HL-60 (cell line): Measurements from ENCODE around the gene NEDD8.

ENCODE experiments used
- DNase-seq, 2 experiments: peaks; one replicate each; pipeline ENCODE4 v3.0.0-alpha.2; 2010 to 2020; ENCODE audit warnings: low read depth in 1 of 2, low spot score in 1 of 2
- H3K27ac ChIP-seq: fragments of 250-450 bp; sonication (Bioruptor Pico); replicated peaks from 2 replicates; pipeline ENCODE4 v1.5.1; 2020; ENCODE audit warnings: mild to moderate bottlenecking, moderate library complexity
- H3K27me3 ChIP-seq: fragments of 250-450 bp; sonication (Bioruptor Pico); 2 replicates; pipeline ENCODE4 v1.5.1; 2021; ENCODE audit warnings: mild to moderate bottlenecking, moderate library complexity; ENCODE audit not compliant: insufficient read depth, poor library complexity, severe bottlenecking
- H3K4me3 ChIP-seq: replicated peaks from 2 replicates; pipeline ENCODE4 v1.5.1; 2011; ENCODE audit warnings: mild to moderate bottlenecking, control low read depth, low read length; ENCODE audit not compliant: insufficient read depth
- GABPA ChIP-seq: IDR thresholded peaks from 2 replicates; pipeline ENCODE4 v1.6.1; 2012; ENCODE audit warnings: low read depth
- POLR2AphosphoS5 ChIP-seq: IDR thresholded peaks from 2 replicates; pipeline ENCODE4 v1.6.1; 2012; ENCODE audit warnings: low read depth
- SPI1 ChIP-seq: IDR thresholded peaks from 2 replicates; pipeline ENCODE4 v1.6.1; 2012; ENCODE audit warnings: low read depth, mild to moderate bottlenecking, borderline replicate concordance
- TF ChIP-seq, protein P1 (sequence below): IDR thresholded peaks from one replicate; pipeline ENCODE4 v1.5.1; 2011; ENCODE audit warnings: low read length, control low read depth, inconsistent platforms; ENCODE audit not compliant: insufficient read depth
- TF ChIP-seq, protein P2 (sequence below): IDR thresholded peaks from 2 replicates; pipeline ENCODE4 v1.6.1; 2012; ENCODE audit warnings: low read depth; ENCODE audit not compliant: insufficient replicate concordance

Gene NEDD8

DNA sequence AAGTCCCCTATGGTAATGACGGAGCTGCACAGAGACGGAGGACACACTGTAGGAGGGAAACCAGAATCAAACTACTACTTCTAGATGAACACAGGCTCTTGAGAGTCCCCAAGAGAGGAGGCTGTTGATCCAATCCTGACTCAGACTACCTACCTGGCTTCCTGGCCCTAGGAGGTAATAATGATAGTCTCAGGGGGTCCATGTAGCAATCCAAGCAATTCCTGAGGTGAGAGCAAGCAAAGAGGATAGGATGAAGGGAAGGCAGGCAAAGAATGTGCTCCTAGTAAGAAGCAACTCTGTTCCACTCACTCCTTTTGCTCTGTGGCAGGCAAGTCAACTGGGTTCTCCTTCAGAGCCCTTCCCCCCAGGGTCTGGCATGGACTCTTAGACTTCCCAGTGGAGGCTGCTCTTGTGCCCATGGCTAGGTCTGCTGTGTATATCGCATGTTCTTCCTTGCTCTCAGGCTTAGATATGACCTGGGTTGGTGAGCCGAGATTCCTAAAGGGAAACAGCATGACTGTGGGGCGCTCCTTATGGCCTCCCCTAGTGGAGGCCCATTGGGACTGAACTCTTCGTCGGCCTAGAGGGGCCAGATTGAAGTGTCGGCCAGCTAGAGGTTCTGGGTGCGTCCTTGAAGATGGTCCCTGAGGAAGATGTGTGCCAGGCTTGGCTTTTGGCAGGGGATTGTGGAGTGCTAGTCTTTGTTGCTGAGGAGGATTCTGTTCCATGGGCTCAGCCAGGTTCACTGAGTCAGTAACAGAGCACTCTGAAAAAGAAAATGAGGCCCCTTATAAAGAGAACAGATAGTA is 8.1 kb upstream of the NEDD8 start:
- DNase-seq, result no peak
- no peaks in the 10 kb centered on the region for H3K27me3 ChIP-seq
- TF ChIP-seq GABPA (no peak), POLR2AphosphoS5 (no peak), SPI1 (no peak)
- TF ChIP-seq, protein P1, sequence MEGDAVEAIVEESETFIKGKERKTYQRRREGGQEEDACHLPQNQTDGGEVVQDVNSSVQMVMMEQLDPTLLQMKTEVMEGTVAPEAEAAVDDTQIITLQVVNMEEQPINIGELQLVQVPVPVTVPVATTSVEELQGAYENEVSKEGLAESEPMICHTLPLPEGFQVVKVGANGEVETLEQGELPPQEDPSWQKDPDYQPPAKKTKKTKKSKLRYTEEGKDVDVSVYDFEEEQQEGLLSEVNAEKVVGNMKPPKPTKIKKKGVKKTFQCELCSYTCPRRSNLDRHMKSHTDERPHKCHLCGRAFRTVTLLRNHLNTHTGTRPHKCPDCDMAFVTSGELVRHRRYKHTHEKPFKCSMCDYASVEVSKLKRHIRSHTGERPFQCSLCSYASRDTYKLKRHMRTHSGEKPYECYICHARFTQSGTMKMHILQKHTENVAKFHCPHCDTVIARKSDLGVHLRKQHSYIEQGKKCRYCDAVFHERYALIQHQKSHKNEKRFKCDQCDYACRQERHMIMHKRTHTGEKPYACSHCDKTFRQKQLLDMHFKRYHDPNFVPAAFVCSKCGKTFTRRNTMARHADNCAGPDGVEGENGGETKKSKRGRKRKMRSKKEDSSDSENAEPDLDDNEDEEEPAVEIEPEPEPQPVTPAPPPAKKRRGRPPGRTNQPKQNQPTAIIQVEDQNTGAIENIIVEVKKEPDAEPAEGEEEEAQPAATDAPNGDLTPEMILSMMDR, result no peak
- TF ChIP-seq, protein P2, sequence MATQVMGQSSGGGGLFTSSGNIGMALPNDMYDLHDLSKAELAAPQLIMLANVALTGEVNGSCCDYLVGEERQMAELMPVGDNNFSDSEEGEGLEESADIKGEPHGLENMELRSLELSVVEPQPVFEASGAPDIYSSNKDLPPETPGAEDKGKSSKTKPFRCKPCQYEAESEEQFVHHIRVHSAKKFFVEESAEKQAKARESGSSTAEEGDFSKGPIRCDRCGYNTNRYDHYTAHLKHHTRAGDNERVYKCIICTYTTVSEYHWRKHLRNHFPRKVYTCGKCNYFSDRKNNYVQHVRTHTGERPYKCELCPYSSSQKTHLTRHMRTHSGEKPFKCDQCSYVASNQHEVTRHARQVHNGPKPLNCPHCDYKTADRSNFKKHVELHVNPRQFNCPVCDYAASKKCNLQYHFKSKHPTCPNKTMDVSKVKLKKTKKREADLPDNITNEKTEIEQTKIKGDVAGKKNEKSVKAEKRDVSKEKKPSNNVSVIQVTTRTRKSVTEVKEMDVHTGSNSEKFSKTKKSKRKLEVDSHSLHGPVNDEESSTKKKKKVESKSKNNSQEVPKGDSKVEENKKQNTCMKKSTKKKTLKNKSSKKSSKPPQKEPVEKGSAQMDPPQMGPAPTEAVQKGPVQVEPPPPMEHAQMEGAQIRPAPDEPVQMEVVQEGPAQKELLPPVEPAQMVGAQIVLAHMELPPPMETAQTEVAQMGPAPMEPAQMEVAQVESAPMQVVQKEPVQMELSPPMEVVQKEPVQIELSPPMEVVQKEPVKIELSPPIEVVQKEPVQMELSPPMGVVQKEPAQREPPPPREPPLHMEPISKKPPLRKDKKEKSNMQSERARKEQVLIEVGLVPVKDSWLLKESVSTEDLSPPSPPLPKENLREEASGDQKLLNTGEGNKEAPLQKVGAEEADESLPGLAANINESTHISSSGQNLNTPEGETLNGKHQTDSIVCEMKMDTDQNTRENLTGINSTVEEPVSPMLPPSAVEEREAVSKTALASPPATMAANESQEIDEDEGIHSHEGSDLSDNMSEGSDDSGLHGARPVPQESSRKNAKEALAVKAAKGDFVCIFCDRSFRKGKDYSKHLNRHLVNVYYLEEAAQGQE, result no peak
- H3K27ac ChIP-seq, result no peak overlapping the region
- no peak overlapping the region for H3K4me3 ChIP-seq

DNA sequence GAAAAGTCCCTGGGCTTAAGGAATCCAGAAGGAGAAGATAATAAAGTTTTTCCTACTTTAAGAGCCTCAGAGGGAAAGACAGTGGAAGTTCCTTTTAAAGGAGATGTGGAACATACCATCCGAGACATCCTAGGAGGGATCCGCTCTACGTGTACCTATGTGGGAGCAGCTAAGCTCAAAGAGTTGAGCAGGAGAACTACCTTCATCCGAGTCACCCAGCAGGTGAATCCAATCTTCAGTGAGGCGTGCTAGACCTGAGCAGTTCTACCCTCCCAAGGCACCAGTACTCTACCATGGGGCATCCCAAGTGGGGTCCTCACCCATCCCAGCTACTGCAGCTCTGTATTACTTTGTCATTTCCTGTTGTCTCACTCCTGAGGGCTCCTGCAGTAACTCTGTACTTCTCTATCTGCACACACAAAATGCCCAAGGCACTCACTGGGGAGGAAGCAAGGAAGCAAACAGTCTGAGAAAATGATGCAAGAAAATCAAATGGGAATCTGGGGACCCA is 6.4 kb upstream of the NEDD8 start:
- DNase-seq, result no peak
- no peak overlapping the region for H3K27ac ChIP-seq
- no peaks in the 10 kb centered on the region for H3K27me3 ChIP-seq
- no peak for TF ChIP-seq SPI1
- TF ChIP-seq POLR2AphosphoS5, result no peak
- TF ChIP-seq, protein P1, result no peak
- TF ChIP-seq, protein P2, result no peak
- TF ChIP-seq GABPA, result no peak
- no peak overlapping the region for H3K4me3 ChIP-seq

DNA sequence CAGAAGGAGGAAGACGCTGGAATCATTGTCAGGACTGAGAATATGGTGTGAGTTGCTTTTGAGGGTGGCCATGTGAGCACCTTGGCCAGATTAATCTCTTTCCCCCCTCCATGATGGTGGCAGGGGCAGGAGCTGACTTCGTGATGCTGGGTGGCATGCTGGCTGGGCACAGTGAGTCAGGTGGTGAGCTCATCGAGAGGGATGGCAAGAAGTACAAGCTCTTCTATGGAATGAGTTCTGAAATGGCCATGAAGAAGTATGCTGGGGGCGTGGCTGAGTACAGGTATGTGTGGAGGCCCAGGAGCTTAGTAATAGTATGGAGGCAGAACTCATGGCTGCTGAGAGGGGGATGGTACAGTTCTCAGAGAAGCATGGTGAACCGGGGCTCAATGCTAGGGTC is 6.0 kb upstream of the NEDD8 start:
- TF ChIP-seq SPI1 (no peak), POLR2AphosphoS5 (no peak), GABPA (no peak)
- TF ChIP-seq, protein P2, result no peak
- TF ChIP-seq, protein P1, result no peak
- H3K27ac ChIP-seq, result no peak overlapping the region
- DNase-seq, result no peak
- no peak overlapping the region for H3K4me3 ChIP-seq
- H3K27me3 ChIP-seq, result no peaks in the 10 kb centered on the region
